ENCODE measurements around the gene SPSB4. TPM values are rescaled to one million over a fixed set of nuclear protein-coding genes. Genes with fewer than 3 reads are reported as not detected.

The SPSB4 gene
- total RNA-seq, 4 donors from 2014 or later, result 3.5 TPM; not detected in 3

- no peak for DNase-seq
- Histone ChIP-seq H3K4me1 (no peaks in the 10 kb centered on the region), H3K36me3 (no peaks in the 10 kb centered on the region), H3K4me3 (no peak overlapping the region), H3K9me3 (no peaks in the 10 kb centered on the region), H3K27ac (no peak overlapping the region), H3K27me3 (no peaks in the 10 kb centered on the region)
- intact Hi-C loops (cut with DNase I; ENCODE audit: low total_unique reads), result no loop called here
- no peak for TF ChIP-seq POLR2A (IDR thresholded peaks at IDR 0.05)
Observed at GRCh38 chr3:141082064-141082463, 30.9 kb downstream of the SPSB4 start.

GRCh38 chr3:141083226-141083625 is 32.1 kb downstream of the SPSB4 start:
- intact Hi-C loops (cut with DNase I; ENCODE audit: low total_unique reads), result no loop called here
- no peak overlapping the region for H3K27ac ChIP-seq
- DNase-seq, result no peak
- H3K9me3 ChIP-seq, result no peaks in the 10 kb centered on the region
- TF ChIP-seq CTCF (IDR thresholded peaks at IDR 0.05) (no peak), POLR2A (IDR thresholded peaks at IDR 0.05) (no peak)
- no peaks in the 10 kb centered on the region for H3K36me3 ChIP-seq
- H3K4me1 ChIP-seq, result no peaks in the 10 kb centered on the region
- H3K4me3 ChIP-seq, result no peak overlapping the region
- no peaks in the 10 kb centered on the region for H3K27me3 ChIP-seq

- no peak overlapping the region for H3K4me3 ChIP-seq
- intact Hi-C loops (cut with DNase I; ENCODE audit: low total_unique reads), result no loop called here
Observed at GRCh38 chr3:141083836-141084649, 32.9 kb downstream of the SPSB4 start.

GRCh38 chr3:141085343-141086070 is 34.4 kb downstream of the SPSB4 start:
- no peaks in the 10 kb centered on the region for H3K9me3 ChIP-seq
- H3K27me3 ChIP-seq, result no peaks in the 10 kb centered on the region
- no peak for DNase-seq
- no peak for TF ChIP-seq CTCF (IDR thresholded peaks at IDR 0.05)
- TF ChIP-seq POLR2A (IDR thresholded peaks at IDR 0.05), result no peak
- H3K27ac ChIP-seq, result no peak overlapping the region
- H3K4me3 ChIP-seq, result no peak overlapping the region
- H3K36me3 ChIP-seq, result no peaks in the 10 kb centered on the region
- H3K4me1 ChIP-seq, result no peaks in the 10 kb centered on the region
- intact Hi-C loops (cut with DNase I; ENCODE audit: low total_unique reads), result no loop called here

More at GRCh38 chr3:141083836-141084649, 32.9 kb downstream of the SPSB4 start:
- no peak overlapping the region for H3K27ac ChIP-seq
- no peaks in the 10 kb centered on the region for H3K27me3 ChIP-seq
- TF ChIP-seq POLR2A (IDR thresholded peaks at IDR 0.05) (no peak), CTCF (IDR thresholded peaks at IDR 0.05) (no peak)
- no peaks in the 10 kb centered on the region for H3K36me3 ChIP-seq
- H3K4me1 ChIP-seq, result no peaks in the 10 kb centered on the region
- DNase-seq, result no peak
- no peaks in the 10 kb centered on the region for H3K9me3 ChIP-seq

GRCh38 chr3:141086188-141086587 is 35.0 kb downstream of the SPSB4 start:
- Histone ChIP-seq H3K9me3 (no peaks in the 10 kb centered on the region), H3K36me3 (no peaks in the 10 kb centered on the region), H3K27me3 (no peaks in the 10 kb centered on the region), H3K4me3 (no peak overlapping the region), H3K27ac (no peak overlapping the region), H3K4me1 (no peaks in the 10 kb centered on the region)
- TF ChIP-seq POLR2A (IDR thresholded peaks at IDR 0.05), result no peak
- TF ChIP-seq CTCF (IDR thresholded peaks at IDR 0.05), result no peak
- intact Hi-C loops (cut with DNase I; ENCODE audit: low total_unique reads), result no loop called here
- no peak for DNase-seq

All from uterus (tissue), 4 donors.